ENCODE measurements around the gene EFTUD2.

- TF ChIP-seq GATA2 (IDR thresholded peaks at IDR 0.05; ENCODE audit: low read depth, low read length) (no peak), GATA3 (IDR thresholded peaks at IDR 0.05; ENCODE audit: low read depth, low read length) (no peak)
These were observed 66.4 kb downstream of the EFTUD2 start for GRCh38 chr17:44832805-44833204.
